Kidney epithelial cell (primary cell): ENCODE results near the gene RADIL. TPM values are rescaled to one million over a fixed set of nuclear protein-coding genes. Genes with fewer than 3 reads are reported as not detected.
A peak's percentile ranks its signal among the peaks of the same experiment; 100 is the strongest.

Experiments used
- DNase-seq: peaks from one replicate; pipeline ENCODE4 v3.0.0-alpha.2; 2010; ENCODE audit warnings: low read depth
- H3K27me3 ChIP-seq: 2 replicates; pipeline ENCODE4 v1.6.0; 2011; ENCODE audit warnings: low read length; ENCODE audit not compliant: control insufficient read depth, insufficient read depth
- H3K36me3 ChIP-seq: 2 replicates; pipeline ENCODE4 v1.5.1; 2011; ENCODE audit warnings: low read length; ENCODE audit not compliant: control insufficient read depth, insufficient read depth
- H3K4me3 ChIP-seq: 2 replicates; pipeline ENCODE4 v1.5.1; 2011; ENCODE audit warnings: low read depth, mild to moderate bottlenecking, control low read depth, low read length
- CTCF ChIP-seq: IDR thresholded peaks from 2 replicates; pipeline ENCODE4 v1.5.1; 2011; ENCODE audit warnings: mild to moderate bottlenecking, moderate library complexity, low read length, control low read depth, inconsistent platforms; ENCODE audit not compliant: insufficient read depth, poor library complexity, severe bottlenecking
- total RNA-seq: library from RNA; depleted of rRNA; stranded (reverse); fragments of >200 nt; gene quantifications from 2 replicates; pipeline ENCODE4 v1.2.3, GENCODE V29; 2015

The RADIL gene
- total RNA-seq, 1 donor from 2014 or later: 3.5 TPM

GRCh38 chr7:4791738-4792536, 91.6 kb downstream of the RADIL start:
- Histone ChIP-seq H3K27me3 (no peaks in the 10 kb centered on the region), H3K4me3 (no peak overlapping the region), H3K36me3 (no peaks in the 10 kb centered on the region)
- TF ChIP-seq CTCF: peak; percentile 59
- DNase-seq: no peak

- Histone ChIP-seq H3K27me3 (no peaks in the 10 kb centered on the region), H3K4me3 (no peak overlapping the region), H3K36me3 (no peaks in the 10 kb centered on the region)
- DNase-seq: no peak
- no peak for TF ChIP-seq CTCF
Observed at GRCh38 chr7:4791101-4791737, 92.3 kb downstream of the RADIL start.

- Histone ChIP-seq H3K36me3 (peaks cover 2% of the 10 kb centered on the region), H3K4me3 (no peak overlapping the region), H3K27me3 (no peaks in the 10 kb centered on the region)
- DNase-seq: no peak
- TF ChIP-seq CTCF: no peak
Observed at GRCh38 chr7:4790516-4790991, 93.0 kb downstream of the RADIL start.

GRCh38 chr7:4790078-4790465, 93.4 kb downstream of the RADIL start:
- DNase-seq: no peak
- TF ChIP-seq CTCF: no peak
- Histone ChIP-seq H3K4me3 (no peak overlapping the region), H3K36me3 (peaks cover 2% of the 10 kb centered on the region), H3K27me3 (no peaks in the 10 kb centered on the region)

- peaks cover 2% of the 10 kb centered on the region for H3K36me3 ChIP-seq
- H3K4me3 ChIP-seq: no peak overlapping the region
- H3K27me3 ChIP-seq: no peaks in the 10 kb centered on the region
- no peak for TF ChIP-seq CTCF
- no peak for DNase-seq
Observed at GRCh38 chr7:4789194-4790077, 94.1 kb downstream of the RADIL start.
